Effector memory CD4-positive, alpha-beta T cell (primary cell): ENCODE measurements around the gene NADK.

ENCODE experiments used
- DNase-seq, 3 donors: peaks; one replicate each; pipeline ENCODE4 v3.0.0-alpha.2; 2020
- H3K27ac ChIP-seq: 2 replicates; pipeline ENCODE4 v1.7.0; 2013; ENCODE audit warnings: mild to moderate bottlenecking, low read length, moderate library complexity; ENCODE audit not compliant: insufficient read depth, poor library complexity, severe bottlenecking
- H3K27me3 ChIP-seq: replicated peaks from 2 replicates; pipeline ENCODE4 v1.7.0; 2013; ENCODE audit warnings: mild to moderate bottlenecking, low read length; ENCODE audit not compliant: insufficient read depth, control insufficient read depth, poor library complexity, severe bottlenecking
- H3K36me3 ChIP-seq: 2 replicates; pipeline ENCODE4 v1.7.0; 2013; ENCODE audit warnings: mild to moderate bottlenecking, low read length, moderate library complexity; ENCODE audit not compliant: control insufficient read depth, insufficient read depth
- H3K4me1 ChIP-seq: 2 replicates; pipeline ENCODE4 v1.7.0; 2013; ENCODE audit warnings: low read length, mild to moderate bottlenecking; ENCODE audit not compliant: control insufficient read depth, insufficient read depth, poor library complexity, severe bottlenecking
- H3K4me3 ChIP-seq: 2 replicates; pipeline ENCODE4 v1.7.0; 2013; ENCODE audit warnings: low read length, low read depth, mild to moderate bottlenecking; ENCODE audit not compliant: insufficient read depth, poor library complexity, severe bottlenecking
- H3K9me3 ChIP-seq: 2 replicates; pipeline ENCODE4 v1.7.0; 2013; ENCODE audit warnings: mild to moderate bottlenecking, low read length, moderate library complexity; ENCODE audit not compliant: control insufficient read depth

NADK gene

GRCh38 chr1:1778663-1779319, 521 bp upstream of the NADK start:
- peak; percentile 75 to 86 (median 76) for DNase-seq
- H3K27ac ChIP-seq, result peak overlapping the region; percentile 81
- no peaks in the 10 kb centered on the region for H3K36me3 ChIP-seq

DNA sequence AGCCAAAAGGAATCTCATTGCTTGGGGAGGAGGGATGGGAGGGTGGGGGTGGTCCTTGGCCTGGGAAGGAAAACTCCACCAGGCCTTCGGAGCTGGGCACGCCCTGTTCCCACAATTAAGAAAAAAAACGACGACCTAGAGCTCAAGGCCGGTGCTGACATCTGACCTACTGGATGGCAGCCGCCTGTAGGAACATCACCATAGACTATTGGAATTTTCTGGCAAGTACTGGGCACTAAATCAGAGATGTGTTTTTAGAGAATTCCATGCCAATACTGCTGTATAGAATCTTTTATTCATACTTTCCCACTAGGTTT, 729 bp downstream of the NADK start:
- H3K4me1 ChIP-seq, result peaks cover 39% of the 10 kb centered on the region
- H3K9me3 ChIP-seq, result no peaks in the 10 kb centered on the region
- H3K27ac ChIP-seq, result no peak overlapping the region
- no peak for DNase-seq
- H3K4me3 ChIP-seq, result peak overlapping the region; percentile 56
- peaks cover under 1% of the 10 kb centered on the region for H3K36me3 ChIP-seq
- H3K27me3 ChIP-seq, result no peaks in the 10 kb centered on the region

More at GRCh38 chr1:1778663-1779319, 521 bp upstream of the NADK start:
- Histone ChIP-seq H3K4me3 (peak overlapping the region; percentile 56), H3K27me3 (no peaks in the 10 kb centered on the region), H3K9me3 (no peaks in the 10 kb centered on the region), H3K4me1 (peaks cover 50% of the 10 kb centered on the region)

- Histone ChIP-seq H3K9me3 (no peaks in the 10 kb centered on the region), H3K27me3 (no peaks in the 10 kb centered on the region), H3K27ac (no peak overlapping the region), H3K4me1 (peaks cover 33% of the 10 kb centered on the region), H3K36me3 (peaks cover 3% of the 10 kb centered on the region), H3K4me3 (no peak overlapping the region)
- DNase-seq, result no peak
Observed at GRCh38 chr1:1776672-1777582, 1.3 kb downstream of the NADK start.

- Histone ChIP-seq H3K9me3 (no peaks in the 10 kb centered on the region), H3K4me1 (peaks cover 19% of the 10 kb centered on the region), H3K36me3 (peaks cover 7% of the 10 kb centered on the region), H3K27me3 (no peaks in the 10 kb centered on the region), H3K27ac (no peak overlapping the region), H3K4me3 (no peak overlapping the region)
- DNase-seq, result no peak
Observed at GRCh38 chr1:1775327-1776226, 2.7 kb downstream of the NADK start.

GRCh38 chr1:1773874-1774273, 4.4 kb downstream of the NADK start:
- Histone ChIP-seq H3K27ac (no peak overlapping the region), H3K9me3 (no peaks in the 10 kb centered on the region), H3K27me3 (no peaks in the 10 kb centered on the region), H3K36me3 (peaks cover 7% of the 10 kb centered on the region), H3K4me1 (peaks cover 2% of the 10 kb centered on the region), H3K4me3 (no peak overlapping the region)
- no peak for DNase-seq

DNA sequence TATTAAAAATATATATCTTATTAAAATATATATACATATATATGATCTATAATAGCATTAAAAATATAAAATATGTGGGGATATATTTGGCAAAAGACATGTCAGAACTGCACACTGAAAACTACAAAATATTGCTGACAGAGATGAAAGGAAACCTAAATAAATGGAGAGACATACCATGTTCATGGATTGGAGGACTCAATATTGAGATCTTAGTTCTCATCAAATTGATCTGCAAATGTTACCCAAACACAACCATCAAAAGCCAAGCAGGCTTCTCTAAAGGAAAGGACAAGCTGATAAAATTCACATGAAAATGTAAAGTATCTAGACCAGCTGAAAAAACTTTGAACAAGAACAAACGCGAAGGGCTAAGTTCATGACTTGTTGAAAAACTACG, 7.2 kb downstream of the NADK start:
- DNase-seq, result no peak
- Histone ChIP-seq H3K4me1 (no peaks in the 10 kb centered on the region), H3K36me3 (peaks cover 7% of the 10 kb centered on the region), H3K27ac (no peak overlapping the region), H3K9me3 (no peaks in the 10 kb centered on the region), H3K27me3 (no peaks in the 10 kb centered on the region), H3K4me3 (no peak overlapping the region)

DNA sequence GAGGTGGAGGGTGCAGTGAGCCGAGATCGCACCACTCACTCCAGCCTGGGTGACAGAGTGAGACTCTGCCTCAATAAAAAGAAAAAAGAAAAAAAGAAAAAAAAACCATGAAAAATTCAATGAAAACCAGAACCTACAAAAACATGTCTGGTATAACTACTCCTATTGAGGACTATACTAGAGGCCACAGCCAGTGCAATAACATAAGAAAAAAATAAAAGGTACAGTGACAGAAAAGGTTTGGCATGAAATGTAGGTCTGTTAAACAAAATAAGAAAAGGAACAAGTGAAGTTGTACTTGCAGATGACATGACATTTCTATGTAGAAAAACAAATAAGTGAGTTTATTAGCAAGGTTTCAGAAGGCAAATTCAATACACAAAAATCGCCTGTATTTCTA, 8.2 kb downstream of the NADK start:
- H3K4me1 ChIP-seq, result no peaks in the 10 kb centered on the region
- H3K9me3 ChIP-seq, result no peaks in the 10 kb centered on the region
- H3K36me3 ChIP-seq, result peaks cover 7% of the 10 kb centered on the region
- DNase-seq, result no peak
- H3K4me3 ChIP-seq, result no peak overlapping the region
- no peaks in the 10 kb centered on the region for H3K27me3 ChIP-seq
- H3K27ac ChIP-seq, result no peak overlapping the region

DNA sequence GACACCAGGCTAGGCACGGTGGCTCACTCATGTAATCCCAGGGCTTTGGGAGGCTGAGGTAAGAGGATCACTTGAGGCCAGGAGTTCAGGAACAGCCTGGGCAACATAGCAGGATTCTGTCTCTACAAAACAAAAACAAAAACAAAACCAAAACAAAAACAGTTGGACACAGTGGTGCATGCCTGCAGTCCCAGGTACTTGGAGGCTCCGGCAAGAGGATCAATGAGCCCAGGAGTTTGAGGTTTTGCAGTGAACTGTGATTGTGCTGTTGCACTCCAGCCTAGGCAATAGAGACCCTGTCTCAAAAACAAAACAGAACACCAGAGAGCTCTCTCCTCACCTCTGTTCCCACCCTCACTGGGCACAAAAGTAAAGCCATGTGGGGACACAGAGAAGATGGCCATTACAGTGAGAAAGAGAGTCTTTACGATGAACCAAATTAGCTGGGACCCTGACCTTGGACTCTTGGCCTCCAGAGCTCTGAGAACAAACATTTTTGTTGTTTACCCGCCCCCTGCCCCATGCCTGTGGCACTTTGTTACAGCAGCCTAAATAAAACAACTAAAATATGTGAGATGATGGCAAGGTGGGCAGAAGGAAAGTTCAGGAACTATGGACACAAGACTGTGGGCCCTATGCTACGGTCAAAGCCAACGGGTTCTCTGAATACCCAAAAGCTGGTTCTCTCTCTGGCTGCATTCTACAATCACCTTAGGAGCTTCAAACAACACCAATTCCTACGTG, 9.8 kb downstream of the NADK start:
- Histone ChIP-seq H3K27me3 (no peaks in the 10 kb centered on the region), H3K36me3 (peaks cover 16% of the 10 kb centered on the region), H3K4me3 (no peak overlapping the region), H3K27ac (no peak overlapping the region), H3K9me3 (no peaks in the 10 kb centered on the region), H3K4me1 (no peaks in the 10 kb centered on the region)
- DNase-seq, result no peak

GRCh38 chr1:1764876-1765470, 13.3 kb downstream of the NADK start:
- H3K36me3 ChIP-seq, result peaks cover 32% of the 10 kb centered on the region
- H3K27me3 ChIP-seq, result no peaks in the 10 kb centered on the region
- no peak for DNase-seq
- H3K4me3 ChIP-seq, result no peak overlapping the region
- no peak overlapping the region for H3K27ac ChIP-seq
- H3K4me1 ChIP-seq, result no peaks in the 10 kb centered on the region
- no peaks in the 10 kb centered on the region for H3K9me3 ChIP-seq
